GM21737 (cell line): ENCODE results near the gene TRERF1.

Source experiments
- ATAC-seq: cut with Tn5 transposase; IDR thresholded peaks from one replicate; pipeline ENCODE4 v1.9.1; 2021; ENCODE audit warnings: mild to moderate bottlenecking, moderate library complexity; ENCODE audit not compliant: unreplicated experiment

The TRERF1 gene

GRCh38 chr6:42315991-42316970 lies 135.4 kb downstream of the TRERF1 start:
- ATAC-seq = no peak

- ATAC-seq = no peak
Observed at GRCh38 chr6:42315259-42315990, 136.3 kb downstream of the TRERF1 start.

GRCh38 chr6:42314571-42315258 lies 137.0 kb downstream of the TRERF1 start:
- ATAC-seq = no peak

GRCh38 chr6:42313941-42314570 lies 137.7 kb downstream of the TRERF1 start:
- no peak for ATAC-seq

GRCh38 chr6:42313038-42313437 lies 138.7 kb downstream of the TRERF1 start:
- no peak for ATAC-seq

GRCh38 chr6:42307141-42307470 lies 144.6 kb downstream of the TRERF1 start:
- no peak for ATAC-seq

GRCh38 chr6:42306439-42307140 lies 145.1 kb downstream of the TRERF1 start:
- ATAC-seq = no peak

- no peak for ATAC-seq
Observed at GRCh38 chr6:42304053-42304712, 147.5 kb downstream of the TRERF1 start.

- no peak for ATAC-seq
Observed at GRCh38 chr6:42302411-42302810, 149.3 kb downstream of the TRERF1 start.

- no peak for ATAC-seq
Observed at GRCh38 chr6:42301986-42302385, 149.7 kb downstream of the TRERF1 start.

- no peak for ATAC-seq
Observed at GRCh38 chr6:42300701-42301100, 151.0 kb downstream of the TRERF1 start.

GRCh38 chr6:42300185-42300584 lies 151.5 kb downstream of the TRERF1 start:
- ATAC-seq = no peak

GRCh38 chr6:42297661-42298060 lies 154.1 kb downstream of the TRERF1 start:
- ATAC-seq = no peak

GRCh38 chr6:42296614-42297013 lies 155.1 kb downstream of the TRERF1 start:
- no peak for ATAC-seq

GRCh38 chr6:42295677-42296076 lies 156.0 kb downstream of the TRERF1 start:
- no peak for ATAC-seq

GRCh38 chr6:42295181-42295580 lies 156.5 kb downstream of the TRERF1 start:
- no peak for ATAC-seq

- no peak for ATAC-seq
Observed at GRCh38 chr6:42294759-42295158, 157.0 kb downstream of the TRERF1 start.

GRCh38 chr6:42293386-42293977 lies 158.2 kb downstream of the TRERF1 start:
- no peak for ATAC-seq

GRCh38 chr6:42292004-42292740 lies 159.6 kb downstream of the TRERF1 start:
- no peak for ATAC-seq
